OCI-LY3 (cell line): ENCODE measurements around the gene SLC19A1.

Experiments
- EZH2phosphoT487 ChIP-seq: fragments of 200-600 bp; shearing (Covaris generic); IDR thresholded peaks from 2 replicates; pipeline ENCODE4 v1.6.1; 2018; ENCODE audit warnings: antibody characterized with exemption, mixed run types, low read depth
- TF ChIP-seq, protein P1 (sequence below): fragments of 200-600, 300-600 bp; sonication (generic); IDR thresholded peaks from 2 replicates; pipeline ENCODE4 v1.5.1; 2014; ENCODE audit warnings: antibody characterized with exemption, low read length, low read depth

- TF ChIP-seq, protein P1, sequence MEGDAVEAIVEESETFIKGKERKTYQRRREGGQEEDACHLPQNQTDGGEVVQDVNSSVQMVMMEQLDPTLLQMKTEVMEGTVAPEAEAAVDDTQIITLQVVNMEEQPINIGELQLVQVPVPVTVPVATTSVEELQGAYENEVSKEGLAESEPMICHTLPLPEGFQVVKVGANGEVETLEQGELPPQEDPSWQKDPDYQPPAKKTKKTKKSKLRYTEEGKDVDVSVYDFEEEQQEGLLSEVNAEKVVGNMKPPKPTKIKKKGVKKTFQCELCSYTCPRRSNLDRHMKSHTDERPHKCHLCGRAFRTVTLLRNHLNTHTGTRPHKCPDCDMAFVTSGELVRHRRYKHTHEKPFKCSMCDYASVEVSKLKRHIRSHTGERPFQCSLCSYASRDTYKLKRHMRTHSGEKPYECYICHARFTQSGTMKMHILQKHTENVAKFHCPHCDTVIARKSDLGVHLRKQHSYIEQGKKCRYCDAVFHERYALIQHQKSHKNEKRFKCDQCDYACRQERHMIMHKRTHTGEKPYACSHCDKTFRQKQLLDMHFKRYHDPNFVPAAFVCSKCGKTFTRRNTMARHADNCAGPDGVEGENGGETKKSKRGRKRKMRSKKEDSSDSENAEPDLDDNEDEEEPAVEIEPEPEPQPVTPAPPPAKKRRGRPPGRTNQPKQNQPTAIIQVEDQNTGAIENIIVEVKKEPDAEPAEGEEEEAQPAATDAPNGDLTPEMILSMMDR = no peak
- no peak for TF ChIP-seq EZH2phosphoT487
Observed at GRCh38 chr21:45451091-45451740, 91.0 kb downstream of the SLC19A1 start.
